Endothelial cell of umbilical vein (primary cell): Measurements from ENCODE around the gene BPI.

Experiments used
- EZH2 ChIP-seq: IDR thresholded peaks from 2 replicates; pipeline ENCODE4 v1.6.1; 2012; ENCODE audit warnings: borderline replicate concordance, low read depth, mild to moderate bottlenecking, moderate library complexity, low read length, inconsistent platforms; ENCODE audit not compliant: severe bottlenecking
- FOS ChIP-seq: IDR thresholded peaks from 2 replicates; pipeline ENCODE4 v1.6.1; 2011; ENCODE audit warnings: mild to moderate bottlenecking, low read length, moderate library complexity, borderline replicate concordance; ENCODE audit not compliant: insufficient read depth
- GATA2 ChIP-seq: IDR thresholded peaks from 2 replicates; pipeline ENCODE4 v1.7.0; 2011; ENCODE audit warnings: low read depth, mild to moderate bottlenecking, moderate library complexity, mixed read lengths, low read length; ENCODE audit not compliant: insufficient read length, insufficient read depth
- MYC ChIP-seq: IDR thresholded peaks from one replicate; pipeline ENCODE4 v1.6.1; 2011; ENCODE audit warnings: mild to moderate bottlenecking, low read depth, low read length
- POLR2A ChIP-seq: IDR thresholded peaks from 2 replicates; pipeline ENCODE4 v1.6.1; 2012; ENCODE audit warnings: low read depth, mild to moderate bottlenecking, control low read depth, low read length
- POLR2AphosphoS5 ChIP-seq: IDR thresholded peaks from 2 replicates; pipeline ENCODE4 v1.6.1; 2012; ENCODE audit warnings: low read depth, mild to moderate bottlenecking, control low read depth, low read length, moderate library complexity; ENCODE audit not compliant: insufficient read depth
- TF ChIP-seq, protein P1 (sequence below), 2 donors: IDR thresholded peaks; 1 replicate in 1 of 2; 2 replicates in 1 of 2; pipeline ENCODE4 v1.5.1; 2011; ENCODE audit warnings: low read length in 2 of 2, mild to moderate bottlenecking in 2 of 2, moderate library complexity in 2 of 2, control low read depth in 1 of 2, inconsistent platforms in 1 of 2, low read depth in 1 of 2; ENCODE audit not compliant: insufficient read depth in 1 of 2; ENCODE audit errors: extremely low read depth in 1 of 2
- TF ChIP-seq, protein P2 (sequence below): IDR thresholded peaks from 2 replicates; pipeline ENCODE4 v1.6.1; 2011; ENCODE audit not compliant: insufficient read depth, insufficient read length

DNA sequence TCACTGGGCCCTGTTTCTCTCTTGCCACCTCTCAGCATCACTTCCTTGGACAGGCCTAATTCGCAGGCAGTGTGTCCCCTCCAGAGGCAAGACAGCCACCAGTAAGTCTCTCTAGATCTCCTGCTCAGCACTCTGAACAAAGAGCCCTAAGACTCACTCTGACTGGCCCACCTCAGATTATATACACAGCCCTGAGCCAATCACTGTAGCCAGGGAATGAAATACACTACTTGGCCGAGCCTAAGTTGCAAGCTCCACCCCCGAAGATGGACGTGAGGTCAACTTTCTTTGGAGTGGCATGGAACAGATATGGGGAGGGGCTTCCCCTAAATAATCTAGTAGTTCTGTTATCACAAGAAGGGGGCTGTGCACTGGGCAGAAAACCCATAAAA, 4.1 kb downstream of the BPI start:
- TF ChIP-seq, protein P1, sequence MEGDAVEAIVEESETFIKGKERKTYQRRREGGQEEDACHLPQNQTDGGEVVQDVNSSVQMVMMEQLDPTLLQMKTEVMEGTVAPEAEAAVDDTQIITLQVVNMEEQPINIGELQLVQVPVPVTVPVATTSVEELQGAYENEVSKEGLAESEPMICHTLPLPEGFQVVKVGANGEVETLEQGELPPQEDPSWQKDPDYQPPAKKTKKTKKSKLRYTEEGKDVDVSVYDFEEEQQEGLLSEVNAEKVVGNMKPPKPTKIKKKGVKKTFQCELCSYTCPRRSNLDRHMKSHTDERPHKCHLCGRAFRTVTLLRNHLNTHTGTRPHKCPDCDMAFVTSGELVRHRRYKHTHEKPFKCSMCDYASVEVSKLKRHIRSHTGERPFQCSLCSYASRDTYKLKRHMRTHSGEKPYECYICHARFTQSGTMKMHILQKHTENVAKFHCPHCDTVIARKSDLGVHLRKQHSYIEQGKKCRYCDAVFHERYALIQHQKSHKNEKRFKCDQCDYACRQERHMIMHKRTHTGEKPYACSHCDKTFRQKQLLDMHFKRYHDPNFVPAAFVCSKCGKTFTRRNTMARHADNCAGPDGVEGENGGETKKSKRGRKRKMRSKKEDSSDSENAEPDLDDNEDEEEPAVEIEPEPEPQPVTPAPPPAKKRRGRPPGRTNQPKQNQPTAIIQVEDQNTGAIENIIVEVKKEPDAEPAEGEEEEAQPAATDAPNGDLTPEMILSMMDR (IDR thresholded peaks at IDR 0.05; ENCODE audit: extremely low read depth in 1 of 2, insufficient read depth in 1 of 2, low read depth in 1 of 2, low read length in 2 of 2), result no peak
- TF ChIP-seq POLR2A, result no peak
- no peak for TF ChIP-seq MYC
- TF ChIP-seq EZH2, result no peak
- no peak for TF ChIP-seq POLR2AphosphoS5
- no peak for TF ChIP-seq GATA2
- TF ChIP-seq, protein P2, sequence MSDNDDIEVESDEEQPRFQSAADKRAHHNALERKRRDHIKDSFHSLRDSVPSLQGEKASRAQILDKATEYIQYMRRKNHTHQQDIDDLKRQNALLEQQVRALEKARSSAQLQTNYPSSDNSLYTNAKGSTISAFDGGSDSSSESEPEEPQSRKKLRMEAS, result no peak
- no peak for TF ChIP-seq FOS
